CD14-positive monocyte (primary cell): ENCODE data around the gene AKAP6. TPM values are rescaled to one million over a fixed set of nuclear protein-coding genes. Genes with fewer than 3 reads are reported as not detected.

Experiments used
- DNase-seq, 3 donors: peaks; one replicate each; pipeline ENCODE4 v3.0.0-alpha.2; 2011 to 2022
- H2AFZ ChIP-seq: 2 replicates; pipeline ENCODE4 v1.6.0; 2012; ENCODE audit warnings: mild to moderate bottlenecking, low read depth, low read length, inconsistent platforms; ENCODE audit not compliant: insufficient read depth, poor library complexity, severe bottlenecking
- H3K27ac ChIP-seq, 2 donors: 1 replicate in 1 of 2; 2 replicates in 1 of 2; pipeline ENCODE4 v1.5.1; 2012 to 2013; ENCODE audit warnings: low read length in 2 of 2, control low read depth in 1 of 2, inconsistent platforms in 1 of 2, low read depth in 1 of 2, mild to moderate bottlenecking in 1 of 2
- H3K27me3 ChIP-seq, 2 donors: one replicate each; pipeline versions ENCODE4 v1.6.0 to v1.6.1; 2011 to 2013; ENCODE audit warnings: low read length in 2 of 2; ENCODE audit not compliant: control insufficient read depth in 2 of 2, insufficient read depth in 2 of 2
- H3K36me3 ChIP-seq, 2 donors: replicated peaks in 1 of 2; 1 replicate in 1 of 2; 2 replicates in 1 of 2; pipeline versions ENCODE4 v1.5.1 to v1.6.1; 2012 to 2013; ENCODE audit warnings: low read length in 2 of 2, control low read depth in 1 of 2, inconsistent platforms in 1 of 2, mild to moderate bottlenecking in 1 of 2; ENCODE audit not compliant: insufficient read depth in 2 of 2, control insufficient read depth in 1 of 2
- H3K4me1 ChIP-seq, 2 donors: 1 replicate in 1 of 2; 2 replicates in 1 of 2; pipeline versions ENCODE4 v1.5.1 to v1.6.1; 2012 to 2013; ENCODE audit warnings: low read length in 2 of 2, control low read depth in 1 of 2, inconsistent platforms in 1 of 2, mild to moderate bottlenecking in 1 of 2, moderate library complexity in 1 of 2; ENCODE audit not compliant: insufficient read depth in 2 of 2, control insufficient read depth in 1 of 2
- H3K4me2 ChIP-seq: replicated peaks from 2 replicates; pipeline ENCODE3; 2012; ENCODE audit warnings: low read length, moderate library complexity, mild to moderate bottlenecking; ENCODE audit not compliant: poor library complexity, severe bottlenecking; ENCODE audit errors: extremely low read depth
- H3K4me3 ChIP-seq, 3 experiments: fragments of 200-600 bp in 1 of 3; sonication (generic) in 1 of 3; replicated peaks in 1 of 3; 1 replicate in 2 of 3; 2 replicates in 1 of 3; pipeline ENCODE4 v1.5.1; 2011 to 2013; ENCODE audit warnings: low read length in 3 of 3, mild to moderate bottlenecking in 3 of 3, control low read depth in 2 of 3, low read depth in 2 of 3, inconsistent platforms in 1 of 3, moderate library complexity in 1 of 3
- H3K79me2 ChIP-seq: 2 replicates; pipeline ENCODE4 v1.6.0; 2012; ENCODE audit warnings: mild to moderate bottlenecking, control low read depth, inconsistent platforms, low read length, moderate library complexity; ENCODE audit not compliant: insufficient read depth
- H3K9ac ChIP-seq: 2 replicates; pipeline ENCODE4 v1.6.0; 2017; ENCODE audit warnings: low read length, mild to moderate bottlenecking; ENCODE audit not compliant: insufficient read depth, poor library complexity, severe bottlenecking
- H3K9me3 ChIP-seq, 2 donors: replicated peaks in 1 of 2; 1 replicate in 1 of 2; 2 replicates in 1 of 2; pipeline versions ENCODE4 v1.5.1 to v1.6.1; 2012 to 2013; ENCODE audit warnings: low read length in 2 of 2, control low read depth in 1 of 2; ENCODE audit not compliant: control insufficient read depth in 1 of 2, insufficient read depth in 1 of 2
- H4K20me1 ChIP-seq: 2 replicates; pipeline ENCODE4 v1.6.0; 2012; ENCODE audit warnings: mild to moderate bottlenecking, low read length, control low read depth, moderate library complexity; ENCODE audit not compliant: insufficient read depth
- H3K27ac Mint-ChIP-seq, 7 donors: one replicate each; pipeline ENCODE4 v1.8.0; 2020; ENCODE audit warnings: mild to moderate bottlenecking in 7 of 7, mixed read lengths in 7 of 7, moderate library complexity in 6 of 7, inconsistent platforms in 2 of 7
- H3K27me3 Mint-ChIP-seq, 3 donors: one replicate each; pipeline ENCODE4 v1.8.0; 2021 to 2022; ENCODE audit warnings: low read depth in 3 of 3, mild to moderate bottlenecking in 3 of 3, mixed read lengths in 3 of 3, moderate library complexity in 3 of 3, inconsistent platforms in 1 of 3
- H3K36me3 Mint-ChIP-seq, 2 donors: one replicate each; pipeline ENCODE4 v1.8.0; 2020; ENCODE audit warnings: mixed read lengths in 2 of 2, inconsistent platforms in 1 of 2, mild to moderate bottlenecking in 1 of 2
- H3K4me1 Mint-ChIP-seq: one replicate; pipeline ENCODE4 v1.8.0; 2020; ENCODE audit warnings: mild to moderate bottlenecking, mixed read lengths
- H3K4me3 Mint-ChIP-seq, 2 donors: one replicate each; pipeline ENCODE4 v1.8.0; 2020; ENCODE audit warnings: mild to moderate bottlenecking in 2 of 2, mixed read lengths in 2 of 2, moderate library complexity in 1 of 2
- H3K9me3 Mint-ChIP-seq, 7 donors: one replicate each; pipeline ENCODE4 v1.8.0; 2020 to 2022; ENCODE audit warnings: mixed read lengths in 7 of 7, mild to moderate bottlenecking in 6 of 7, moderate library complexity in 6 of 7, inconsistent platforms in 2 of 7
- WGBS: methylation state at CpG from one replicate; pipeline ENCODE4 v1.1.5; 2013; ENCODE audit warnings: missing lambda C conversion rate; ENCODE audit not compliant: insufficient coverage; 5-methylcytosine and 5-hydroxymethylcytosine counted together
- intact Hi-C, 2 donors: fragments of 100-400 bp; cut with micrococcal nuclease; formaldehyde crosslinking; loops; one replicate each; pipeline versions ENCODE4 v1.15.0 to v1.15.1; 2023
- polyA plus RNA-seq, 3 donors: library from polyadenylated mRNA; depleted of rRNA in 1 of 3; unstranded in 2 of 3; stranded (reverse) in 1 of 3; fragments of 300-500 nt in 2 of 3; fragments of >200 nt in 1 of 3; fragmentation: Illumina TruSeq in 2 of 3; gene quantifications; 1 replicate in 2 of 3; 2 replicates in 1 of 3; pipeline ENCODE4 v1.2.3, GENCODE V29; 2012 to 2021
- TF ChIP-seq, protein P1 (sequence below): fragments of 200-600 bp; IDR thresholded peaks from one replicate; pipeline ENCODE4 v1.8.0; 2022; ENCODE audit warnings: antibody characterized with exemption, mild to moderate bottlenecking

Gene AKAP6
- polyA plus RNA-seq, 3 donors: not detected

GRCh38 chr14:32481707-32482106 is 152.6 kb downstream of the AKAP6 start:
- Histone ChIP-seq H3K4me1 (no peaks in the 10 kb centered on the region), H3K27me3 (no peaks in the 10 kb centered on the region), H3K9me3 (no peaks in the 10 kb centered on the region), H3K9ac (no peak overlapping the region), H3K79me2 (no peaks in the 10 kb centered on the region), H2AFZ (no peak overlapping the region), H4K20me1 (no peaks in the 10 kb centered on the region), H3K36me3 (no peaks in the 10 kb centered on the region), H3K4me2 (no peak overlapping the region), H3K27ac (no peak overlapping the region), H3K4me3 (no peak overlapping the region)
- TF ChIP-seq, protein P1, sequence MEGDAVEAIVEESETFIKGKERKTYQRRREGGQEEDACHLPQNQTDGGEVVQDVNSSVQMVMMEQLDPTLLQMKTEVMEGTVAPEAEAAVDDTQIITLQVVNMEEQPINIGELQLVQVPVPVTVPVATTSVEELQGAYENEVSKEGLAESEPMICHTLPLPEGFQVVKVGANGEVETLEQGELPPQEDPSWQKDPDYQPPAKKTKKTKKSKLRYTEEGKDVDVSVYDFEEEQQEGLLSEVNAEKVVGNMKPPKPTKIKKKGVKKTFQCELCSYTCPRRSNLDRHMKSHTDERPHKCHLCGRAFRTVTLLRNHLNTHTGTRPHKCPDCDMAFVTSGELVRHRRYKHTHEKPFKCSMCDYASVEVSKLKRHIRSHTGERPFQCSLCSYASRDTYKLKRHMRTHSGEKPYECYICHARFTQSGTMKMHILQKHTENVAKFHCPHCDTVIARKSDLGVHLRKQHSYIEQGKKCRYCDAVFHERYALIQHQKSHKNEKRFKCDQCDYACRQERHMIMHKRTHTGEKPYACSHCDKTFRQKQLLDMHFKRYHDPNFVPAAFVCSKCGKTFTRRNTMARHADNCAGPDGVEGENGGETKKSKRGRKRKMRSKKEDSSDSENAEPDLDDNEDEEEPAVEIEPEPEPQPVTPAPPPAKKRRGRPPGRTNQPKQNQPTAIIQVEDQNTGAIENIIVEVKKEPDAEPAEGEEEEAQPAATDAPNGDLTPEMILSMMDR: no peak
- no peak overlapping the region for H3K27ac Mint-ChIP-seq
- H3K4me3 Mint-ChIP-seq: no peak overlapping the region
- H3K4me1 Mint-ChIP-seq: no peaks in the 10 kb centered on the region
- no peaks in the 10 kb centered on the region for H3K36me3 Mint-ChIP-seq
- H3K27me3 Mint-ChIP-seq: no peaks in the 10 kb centered on the region
- WGBS: 0% methylated on average over 1 of the region's 1 CpG
- DNase-seq: no peak
- peaks cover 0 to 6% (median 2%) of the 10 kb centered on the region in 7 donors for H3K9me3 Mint-ChIP-seq
- intact Hi-C loops: no loop called here

GRCh38 chr14:32491416-32492016 is 162.4 kb downstream of the AKAP6 start:
- H3K27me3 Mint-ChIP-seq: peaks cover 0 to 1% (median 0%) of the 10 kb centered on the region in 3 donors
- H3K9me3 ChIP-seq: no peaks in the 10 kb centered on the region
- H3K4me3 Mint-ChIP-seq: no peak overlapping the region
- no peak for DNase-seq
- no peaks in the 10 kb centered on the region for H4K20me1 ChIP-seq
- H3K9me3 Mint-ChIP-seq: peaks cover 0 to 10% (median 2%) of the 10 kb centered on the region in 7 donors
- no CpG with 5 or more reads among the region's 3 CpGs for WGBS
- H3K27ac ChIP-seq: no peak overlapping the region
- no peak overlapping the region for H3K9ac ChIP-seq
- no peak overlapping the region for H3K4me2 ChIP-seq
- H2AFZ ChIP-seq: no peak overlapping the region
- no peaks in the 10 kb centered on the region for H3K27me3 ChIP-seq
- H3K4me1 Mint-ChIP-seq: no peaks in the 10 kb centered on the region
- H3K36me3 ChIP-seq: no peaks in the 10 kb centered on the region
- TF ChIP-seq, protein P1: no peak
- no peaks in the 10 kb centered on the region for H3K79me2 ChIP-seq
- no peaks in the 10 kb centered on the region for H3K36me3 Mint-ChIP-seq
- intact Hi-C loops: no loop called here
- no peaks in the 10 kb centered on the region for H3K4me1 ChIP-seq
- no peak overlapping the region for H3K4me3 ChIP-seq
- H3K27ac Mint-ChIP-seq: no peak overlapping the region
